ENCODE measurements around the gene GSDME.

GRCh38 chr7:24654305-24654704, 103.0 kb downstream of the GSDME start:
- TF ChIP-seq, protein P1, sequence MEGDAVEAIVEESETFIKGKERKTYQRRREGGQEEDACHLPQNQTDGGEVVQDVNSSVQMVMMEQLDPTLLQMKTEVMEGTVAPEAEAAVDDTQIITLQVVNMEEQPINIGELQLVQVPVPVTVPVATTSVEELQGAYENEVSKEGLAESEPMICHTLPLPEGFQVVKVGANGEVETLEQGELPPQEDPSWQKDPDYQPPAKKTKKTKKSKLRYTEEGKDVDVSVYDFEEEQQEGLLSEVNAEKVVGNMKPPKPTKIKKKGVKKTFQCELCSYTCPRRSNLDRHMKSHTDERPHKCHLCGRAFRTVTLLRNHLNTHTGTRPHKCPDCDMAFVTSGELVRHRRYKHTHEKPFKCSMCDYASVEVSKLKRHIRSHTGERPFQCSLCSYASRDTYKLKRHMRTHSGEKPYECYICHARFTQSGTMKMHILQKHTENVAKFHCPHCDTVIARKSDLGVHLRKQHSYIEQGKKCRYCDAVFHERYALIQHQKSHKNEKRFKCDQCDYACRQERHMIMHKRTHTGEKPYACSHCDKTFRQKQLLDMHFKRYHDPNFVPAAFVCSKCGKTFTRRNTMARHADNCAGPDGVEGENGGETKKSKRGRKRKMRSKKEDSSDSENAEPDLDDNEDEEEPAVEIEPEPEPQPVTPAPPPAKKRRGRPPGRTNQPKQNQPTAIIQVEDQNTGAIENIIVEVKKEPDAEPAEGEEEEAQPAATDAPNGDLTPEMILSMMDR (IDR thresholded peaks at IDR 0.05) = no peak
- TF ChIP-seq POLR2A (IDR thresholded peaks at IDR 0.05) = no peak

Measured in lower leg skin (tissue), 3 donors.